GM12878 (cell line): Measurements from ENCODE around the gene TOMM40. TPM values are rescaled to one million over a fixed set of nuclear protein-coding genes. Genes with fewer than 3 reads are reported as not detected.

Experiments
- ATAC-seq: fragments of 200-7000 bp; cut with Tn5 transposase; 3 replicates; pipeline ENCODE4 v1.9.1; 2020; ENCODE audit warnings: mild to moderate bottlenecking, moderate library complexity
- BruUV-seq: library from RNA; stranded (reverse); fragments of 400-500 nt; replicated peaks from 2 replicates; lab custom pipeline; 2021; lab: Mats Ljungman, UMichigan
- CTCF ChIA-PET: fragments of 300-600 bp; sonication (Branson Sonifier 250); formaldehyde crosslinking; extraction: SDS; loops from one replicate; lab custom pipeline; 2021; ENCODE audit warnings: inconsistent platforms; lab: Yijun Ruan, JAX
- POLR2A ChIA-PET: fragments of 350-600 bp; formaldehyde crosslinking; extraction: SDS; loops from one replicate; lab custom pipeline; 2021; ENCODE audit warnings: inconsistent platforms; lab: Charles Lee
- RAD21 ChIA-PET: fragments of 300-600 bp; sonication (Branson Sonifier 250); formaldehyde crosslinking; loops from one replicate; lab custom pipeline; 2023; ENCODE audit warnings: antibody characterized with exemption; ENCODE audit not compliant: unreplicated experiment; lab: Charles Lee
- SMC1A ChIA-PET: fragments of 300-600 bp; sonication (Branson Sonifier 250); formaldehyde crosslinking; loops from one replicate; lab custom pipeline; 2023; ENCODE audit not compliant: unreplicated experiment, uncharacterized antibody; lab: Charles Lee
- DNase-seq: peaks from one replicate; pipeline ENCODE4 v3.0.0-alpha.2; 2011; ENCODE audit warnings: low read depth, low spot score
- FAIRE-seq: peaks from 3 replicates; lab custom pipeline; 2011; peaks lifted over from hg19 to GRCh38; lab: Jason Lieb, UNC
- H2AFZ ChIP-seq: 2 replicates; pipeline ENCODE4 v1.6.0; 2011; ENCODE audit warnings: low read depth, low read length, control low read depth; ENCODE audit not compliant: control insufficient read depth
- H3K27ac ChIP-seq: 2 replicates; pipeline ENCODE4 v1.5.1; 2011; ENCODE audit warnings: control low read depth; ENCODE audit not compliant: control insufficient read depth, insufficient read depth
- H3K27me3 ChIP-seq, 2 experiments: replicated peaks in 1 of 2; 2 replicates each; pipeline versions ENCODE4 v1.6.0 to v1.6.1; 2011; ENCODE audit warnings: low read length in 1 of 2; ENCODE audit not compliant: control insufficient read depth in 2 of 2, insufficient read depth in 2 of 2
- H3K36me3 ChIP-seq, 2 experiments: 2 replicates each; pipeline ENCODE4 v1.5.1; 2011; ENCODE audit warnings: low read length in 1 of 2; ENCODE audit not compliant: control insufficient read depth in 2 of 2, insufficient read depth in 2 of 2
- H3K4me1 ChIP-seq: 2 replicates; pipeline ENCODE4 v1.6.1; 2011; ENCODE audit warnings: mild to moderate bottlenecking, low read length, moderate library complexity, mixed read lengths; ENCODE audit not compliant: control insufficient read depth, insufficient read depth
- H3K4me2 ChIP-seq: 2 replicates; pipeline ENCODE4 v1.6.0; 2011; ENCODE audit warnings: control low read depth; ENCODE audit not compliant: control insufficient read depth, insufficient read depth
- H3K4me3 ChIP-seq: fragments of 200-600 bp; sonication (generic); 2 replicates; pipeline ENCODE4 v1.5.1; 2016
- H3K79me2 ChIP-seq: 2 replicates; pipeline ENCODE4 v1.6.0; 2011; ENCODE audit warnings: low read length; ENCODE audit not compliant: control insufficient read depth, insufficient read depth
- H3K9ac ChIP-seq: 2 replicates; pipeline ENCODE4 v1.8.0; 2011; ENCODE audit warnings: low read length, control low read depth, mixed read lengths; ENCODE audit not compliant: control insufficient read depth, insufficient read depth
- H3K9me3 ChIP-seq: replicated peaks from 3 replicates; pipeline ENCODE4 v1.5.1; 2011; ENCODE audit warnings: mild to moderate bottlenecking, low read length; ENCODE audit not compliant: control insufficient read depth, insufficient read depth
- H4K20me1 ChIP-seq: 2 replicates; pipeline ENCODE4 v1.6.0; 2011; ENCODE audit not compliant: control insufficient read depth, insufficient read depth
- BHLHE40 ChIP-seq, 2 experiments: fragments of 450-650 bp in 1 of 2; IDR thresholded peaks; 2 replicates each; pipeline ENCODE4 v1.6.1; 2011 to 2017; ENCODE audit warnings: low read depth in 2 of 2, borderline replicate concordance in 1 of 2, improper control_type of control experiment in 1 of 2, low read length in 1 of 2, mild to moderate bottlenecking in 1 of 2
- CBFB ChIP-seq: IDR thresholded peaks from 2 replicates; pipeline ENCODE4 v1.6.1; 2016; ENCODE audit warnings: antibody characterized with exemption, low read depth
- CBX3 ChIP-seq: fragments of 200-600 bp; sonication (generic); IDR thresholded peaks from 2 replicates; pipeline ENCODE4 v1.6.1; 2016; ENCODE audit warnings: low read depth, borderline replicate concordance
- DPF2 ChIP-seq: fragments of 450-650 bp; IDR thresholded peaks from 2 replicates; pipeline ENCODE4 v1.6.1; 2017; ENCODE audit warnings: mild to moderate bottlenecking
- EGR1 ChIP-seq, 2 experiments: IDR thresholded peaks; 1 replicate in 1 of 2; 2 replicates in 1 of 2; pipeline ENCODE4 v1.6.1; 2011 to 2012; ENCODE audit warnings: low read depth in 2 of 2, low read length in 2 of 2, borderline replicate concordance in 1 of 2, mild to moderate bottlenecking in 1 of 2, moderate library complexity in 1 of 2
- GATAD2B ChIP-seq: fragments of 450-650 bp; conservative IDR thresholded peaks from 2 replicates; pipeline ENCODE4 v1.6.1; 2017; ENCODE audit warnings: low read depth, mild to moderate bottlenecking, moderate library complexity
- KLF5 ChIP-seq: fragments of 450-650 bp; IDR thresholded peaks from 2 replicates; pipeline ENCODE4 v1.6.1; 2014; ENCODE audit warnings: mild to moderate bottlenecking; ENCODE audit not compliant: partially characterized antibody
- MLLT1 ChIP-seq: fragments of 450-650 bp; IDR thresholded peaks from 2 replicates; pipeline ENCODE4 v1.6.1; 2016; ENCODE audit warnings: mild to moderate bottlenecking
- NR2C1 ChIP-seq: fragments of 450-650 bp; IDR thresholded peaks from 2 replicates; pipeline ENCODE4 v1.6.1; 2017; ENCODE audit warnings: antibody characterized with exemption, mild to moderate bottlenecking, moderate library complexity
- PKNOX1 ChIP-seq: fragments of 450-650 bp; IDR thresholded peaks from 2 replicates; pipeline ENCODE4 v1.6.1; 2016; ENCODE audit warnings: mild to moderate bottlenecking
- POLR2AphosphoS2 ChIP-seq: IDR thresholded peaks from 2 replicates; pipeline ENCODE4 v1.6.1; 2011; ENCODE audit warnings: low read depth, mild to moderate bottlenecking, low read length, improper control_type of control experiment, moderate library complexity
- RFX5 ChIP-seq: IDR thresholded peaks from 2 replicates; pipeline ENCODE4 v1.6.1; 2011; ENCODE audit warnings: low read depth, low read length, improper control_type of control experiment
- RUNX3 ChIP-seq: IDR thresholded peaks from 2 replicates; pipeline ENCODE4 v1.6.1; 2012; ENCODE audit warnings: low read length, inconsistent platforms
- SPI1 ChIP-seq: IDR thresholded peaks from 2 replicates; pipeline ENCODE4 v1.6.1; 2011; ENCODE audit warnings: low read depth, mild to moderate bottlenecking, low read length, moderate library complexity, borderline replicate concordance; ENCODE audit not compliant: insufficient read depth
- TBL1XR1 ChIP-seq: IDR thresholded peaks from 2 replicates; pipeline ENCODE4 v1.6.1; 2012; ENCODE audit warnings: low read depth, low read length, improper control_type of control experiment
- USF1 ChIP-seq: IDR thresholded peaks from 2 replicates; pipeline ENCODE4 v1.6.1; 2011; ENCODE audit warnings: borderline replicate concordance, low read depth, mild to moderate bottlenecking, moderate library complexity, mixed read lengths, low read length; ENCODE audit not compliant: insufficient read depth; ENCODE audit errors: extremely low read length
- USF2 ChIP-seq: IDR thresholded peaks from 2 replicates; pipeline ENCODE4 v1.6.1; 2011; ENCODE audit warnings: low read depth, low read length, improper control_type of control experiment, borderline replicate concordance
- WGBS: methylation state at CpG from one replicate; pipeline ENCODE4 v1.1.6; 2016; ENCODE audit warnings: low lambda C conversion rate; ENCODE audit not compliant: insufficient replicate concordance, insufficient coverage; ENCODE audit errors: missing lambda C conversion rate; 5-methylcytosine and 5-hydroxymethylcytosine counted together
- in situ Hi-C: fragments of 300-500 bp; cut with MboI; formaldehyde crosslinking; loops from 9 replicates; pipeline ENCODE4 v1.14.3; 2018; ENCODE audit warnings: mixed read lengths
- intact Hi-C: fragments of 100-400 bp; cut with micrococcal nuclease; formaldehyde crosslinking; loops from one replicate; pipeline ENCODE4 v1.14.2; 2022; ENCODE audit not compliant: unreplicated experiment
- polyA plus RNA-seq, 11 experiments: library from polyadenylated mRNA; depleted of rRNA in 4 of 11; unstranded in 6 of 11; stranded (reverse) in 5 of 11; fragments of >200 nt; fragmentation: Nextera tagmentation in 4 of 11; fragmentation: Illumina TruSeq in 1 of 11; extraction: Ambion mirVana in 4 of 11; extraction: Trizol in 1 of 11; gene quantifications; 1 replicate in 1 of 11; 2 replicates in 10 of 11; pipeline versions ENCODE4 v1.2.1 to v1.2.3, GENCODE V29; 2011 to 2016; ENCODE audit warnings: inconsistent platforms in 2 of 11, missing spikeins in 2 of 11, low read depth in 1 of 11
- total RNA-seq, 4 experiments: library from RNA; depleted of rRNA in 3 of 4; stranded (reverse); fragments of >200 nt in 3 of 4; fragmentation: Illumina TruSeq in 1 of 4; extraction: Trizol in 1 of 4; gene quantifications; 2 replicates each; pipeline versions ENCODE4 v1.2.1 to v1.2.3, GENCODE V29; 2013 to 2021

Gene TOMM40
- total and polyA plus RNA-seq, 10 of the 15 experiments (the other 5 are each of a cell fraction or from before 2014, with no cell fraction given), result 0.85 to 221 (median 99.9) TPM

GRCh38 chr19:44897835-44898234 is 6.8 kb downstream of the TOMM40 start (continued):
- TF ChIP-seq PKNOX1 (no peak), POLR2AphosphoS2 (no peak), TBL1XR1 (no peak), MLLT1 (no peak), CBX3 (no peak)
- TF ChIP-seq, all 136 proteins: peak for 0

- no peaks in the 10 kb centered on the region for H3K4me1 ChIP-seq
- ChIA-PET SMC1A (no interaction called here), POLR2A (no interaction called here), CTCF (interaction anchor here (1.0 to 1.6 kb wide), 2 partner anchors 49 to 159 kb away, joined by 3 to 4 read pairs; no protein-coding TSS in a partner anchor), RAD21 (no interaction called here)
- H3K9ac ChIP-seq, result no peak overlapping the region
- in situ Hi-C loops (loop anchor here (5.0 to 10.0 kb wide), 3 partner anchors 54 to 434 kb away; partner anchors contain the start of gene CLPTM1), intact Hi-C loops (no loop called here)
- BruUV-seq, result no TSS peak
- no peak overlapping the region for H3K4me2 ChIP-seq
- no peak overlapping the region for H2AFZ ChIP-seq
- peaks cover 13 to 31% of the 10 kb centered on the region in 2 experiments; a peak in 3 of 4 replicates for H3K36me3 ChIP-seq
- H3K4me3 ChIP-seq, result no peak overlapping the region
- no peaks in the 10 kb centered on the region for H3K79me2 ChIP-seq
- WGBS, result 95% methylated on average over 19 of the region's 19 CpGs
- ATAC-seq (no peak), FAIRE-seq (no peak), DNase-seq (no peak)
- no peaks in the 10 kb centered on the region for H3K27me3 ChIP-seq
- H3K27ac ChIP-seq, result no peak overlapping the region
- no peaks in the 10 kb centered on the region for H3K9me3 ChIP-seq
- H4K20me1 ChIP-seq, result no peaks in the 10 kb centered on the region; the same call in 1 of the 2 replicates
- no peak for TF ChIP-seq BHLHE40 (IDR thresholded peaks at IDR 0.05; ENCODE audit: borderline replicate concordance in 1 of 2, low read depth in 2 of 2, low read length in 1 of 2)
- no peak for TF ChIP-seq EGR1 (IDR thresholded peaks at IDR 0.05; ENCODE audit: borderline replicate concordance in 1 of 2, low read depth in 2 of 2, low read length in 2 of 2)
- no peak for TF ChIP-seq RFX5
- no peak for TF ChIP-seq TBL1XR1
- no peak for TF ChIP-seq KLF5
- no peak for TF ChIP-seq NR2C1
- TF ChIP-seq USF1, result no peak
- no peak for TF ChIP-seq RUNX3
- TF ChIP-seq USF2, result no peak
- no peak for TF ChIP-seq SPI1
- TF ChIP-seq GATAD2B, result no peak
- TF ChIP-seq DPF2, result no peak
- TF ChIP-seq CBFB, result no peak
Observed at GRCh38 chr19:44900328-44901244, 9.5 kb downstream of the TOMM40 start.
